HepG2 (cell line): ENCODE results near the gene SPATA25. TPM values are rescaled to one million over a fixed set of nuclear protein-coding genes. Genes with fewer than 3 reads are reported as not detected.
A peak's percentile ranks its signal among the peaks of the same experiment; 100 is the strongest.

ENCODE experiments used
- BCLAF1 ChIP-seq: fragments of 450-650 bp; IDR thresholded peaks from 2 replicates; pipeline ENCODE4 v1.6.1; 2017; ENCODE audit warnings: mild to moderate bottlenecking
- CEBPZ ChIP-seq: IDR thresholded peaks from 2 replicates; pipeline ENCODE4 v1.6.1; 2012; ENCODE audit warnings: low read length, improper control_type of control experiment
- GABPB1 ChIP-seq: IDR thresholded peaks from 2 replicates; pipeline ENCODE4 v1.6.1; 2016; ENCODE audit warnings: mild to moderate bottlenecking, missing genetic modification reagents, moderate library complexity, missing compliant biosample characterization
- KLF15 ChIP-seq: sonication (generic); formaldehyde crosslinking; IDR thresholded peaks from 2 replicates; pipeline ENCODE4 v1.8.1; 2023; ENCODE audit warnings: borderline replicate concordance, mild to moderate bottlenecking, inconsistent platforms, missing genetic modification reagents, mixed read lengths
- MEF2D ChIP-seq: sonication (generic); formaldehyde crosslinking; IDR thresholded peaks from 2 replicates; pipeline ENCODE4 v1.5.1; 2020; ENCODE audit warnings: mild to moderate bottlenecking, missing genetic modification reagents
- NCOA2 ChIP-seq: sonication (generic); formaldehyde crosslinking; IDR thresholded peaks from 2 replicates; pipeline ENCODE4 v1.8.0; 2022; ENCODE audit warnings: inconsistent platforms
- PAX8 ChIP-seq: sonication (generic); formaldehyde crosslinking; IDR thresholded peaks from 2 replicates; pipeline ENCODE4 v1.8.0; 2022; ENCODE audit warnings: mild to moderate bottlenecking, missing genetic modification reagents, borderline replicate concordance
- SALL1 ChIP-seq: sonication (generic); formaldehyde crosslinking; IDR thresholded peaks from 2 replicates; pipeline ENCODE4 v1.8.0; 2022; ENCODE audit warnings: mild to moderate bottlenecking, missing genetic modification reagents
- SOX13 ChIP-seq, 3 experiments: fragments of 450-650 bp in 1 of 3; sonication (generic) in 1 of 3; formaldehyde crosslinking in 1 of 3; IDR thresholded peaks in 2 of 3; conservative IDR thresholded peaks in 1 of 3; 2 replicates each; pipeline versions ENCODE4 v1.5.0 to v1.6.1; 2016 to 2020; ENCODE audit warnings: antibody characterized with exemption in 1 of 3, mild to moderate bottlenecking in 1 of 3, missing compliant biosample characterization in 1 of 3, missing genetic modification reagents in 1 of 3, moderate library complexity in 1 of 3
- SPEN ChIP-seq: sonication (generic); formaldehyde crosslinking; IDR thresholded peaks from 2 replicates; pipeline ENCODE4 v1.5.1; 2020; ENCODE audit warnings: low read depth, mild to moderate bottlenecking, missing genetic modification reagents
- TCF7 ChIP-seq: sonication (generic); IDR thresholded peaks from 2 replicates; pipeline ENCODE4 v1.6.1; 2016; ENCODE audit warnings: antibody characterized with exemption, low read depth
- ZMYM2 ChIP-seq: sonication (generic); formaldehyde crosslinking; IDR thresholded peaks from 2 replicates; pipeline ENCODE4 v1.8.0; 2022; ENCODE audit warnings: mild to moderate bottlenecking, missing genetic modification reagents
- ZNF256 ChIP-seq: sonication (generic); formaldehyde crosslinking; conservative IDR thresholded peaks from 2 replicates; pipeline ENCODE4 v1.4.0; 2020; ENCODE audit warnings: missing genetic modification reagents
- ZNF260 ChIP-seq: sonication (generic); formaldehyde crosslinking; IDR thresholded peaks from 2 replicates; pipeline ENCODE4 v1.4.0; 2020; ENCODE audit warnings: missing genetic modification reagents, low read depth, mild to moderate bottlenecking, borderline replicate concordance
- ZNF333 ChIP-seq: sonication (generic); formaldehyde crosslinking; IDR thresholded peaks from 2 replicates; pipeline ENCODE4 v1.4.0; 2020; ENCODE audit warnings: mild to moderate bottlenecking, missing genetic modification reagents, borderline replicate concordance
- ZNF451 ChIP-seq: sonication (generic); formaldehyde crosslinking; IDR thresholded peaks from 2 replicates; pipeline ENCODE4 v1.5.0; 2020; ENCODE audit warnings: mild to moderate bottlenecking, missing genetic modification reagents
- ZNF720 ChIP-seq: sonication (generic); formaldehyde crosslinking; IDR thresholded peaks from 2 replicates; pipeline ENCODE4 v1.4.0; 2020; ENCODE audit warnings: missing genetic modification reagents
- ZNF768 ChIP-seq: sonication (generic); formaldehyde crosslinking; IDR thresholded peaks from 2 replicates; pipeline ENCODE4 v1.4.0; 2020; ENCODE audit warnings: missing genetic modification reagents
- ZNF773 ChIP-seq: sonication (generic); formaldehyde crosslinking; IDR thresholded peaks from 2 replicates; pipeline ENCODE4 v1.4.0; 2020; ENCODE audit warnings: missing genetic modification reagents, borderline replicate concordance
- ZNF883 ChIP-seq: sonication (generic); formaldehyde crosslinking; IDR thresholded peaks from 2 replicates; pipeline ENCODE4 v1.5.1; 2020; ENCODE audit warnings: mild to moderate bottlenecking, missing genetic modification reagents; ENCODE audit errors: not compliant biosample characterization
- polyA plus RNA-seq, 8 experiments: library from polyadenylated mRNA; depleted of rRNA in 3 of 8; stranded (reverse) in 7 of 8; unstranded in 1 of 8; fragments of >200 nt; fragmentation: Illumina TruSeq in 4 of 8; extraction: Trizol in 4 of 8; gene quantifications; 2 replicates each; pipeline versions ENCODE4 v1.2.1 to v1.2.3, GENCODE V29; 2011 to 2016; ENCODE audit warnings: low read depth in 4 of 8, missing spikeins in 1 of 8, mixed read lengths in 1 of 8; ENCODE audit not compliant: insufficient read depth in 1 of 8
- total RNA-seq, 5 experiments: library from RNA; depleted of rRNA; stranded (reverse); fragments of >200 nt; fragmentation: Illumina TruSeq; extraction: Trizol; gene quantifications; 2 replicates each; pipeline ENCODE4 v1.2.3, GENCODE V29; 2016; ENCODE audit warnings: low read depth in 1 of 5

The SPATA25 gene
- total and polyA plus RNA-seq, 2 of the 13 experiments (the other 11 are each of a cell fraction or from before 2014, with no cell fraction given): 4.8 to 7.6 TPM

DNA sequence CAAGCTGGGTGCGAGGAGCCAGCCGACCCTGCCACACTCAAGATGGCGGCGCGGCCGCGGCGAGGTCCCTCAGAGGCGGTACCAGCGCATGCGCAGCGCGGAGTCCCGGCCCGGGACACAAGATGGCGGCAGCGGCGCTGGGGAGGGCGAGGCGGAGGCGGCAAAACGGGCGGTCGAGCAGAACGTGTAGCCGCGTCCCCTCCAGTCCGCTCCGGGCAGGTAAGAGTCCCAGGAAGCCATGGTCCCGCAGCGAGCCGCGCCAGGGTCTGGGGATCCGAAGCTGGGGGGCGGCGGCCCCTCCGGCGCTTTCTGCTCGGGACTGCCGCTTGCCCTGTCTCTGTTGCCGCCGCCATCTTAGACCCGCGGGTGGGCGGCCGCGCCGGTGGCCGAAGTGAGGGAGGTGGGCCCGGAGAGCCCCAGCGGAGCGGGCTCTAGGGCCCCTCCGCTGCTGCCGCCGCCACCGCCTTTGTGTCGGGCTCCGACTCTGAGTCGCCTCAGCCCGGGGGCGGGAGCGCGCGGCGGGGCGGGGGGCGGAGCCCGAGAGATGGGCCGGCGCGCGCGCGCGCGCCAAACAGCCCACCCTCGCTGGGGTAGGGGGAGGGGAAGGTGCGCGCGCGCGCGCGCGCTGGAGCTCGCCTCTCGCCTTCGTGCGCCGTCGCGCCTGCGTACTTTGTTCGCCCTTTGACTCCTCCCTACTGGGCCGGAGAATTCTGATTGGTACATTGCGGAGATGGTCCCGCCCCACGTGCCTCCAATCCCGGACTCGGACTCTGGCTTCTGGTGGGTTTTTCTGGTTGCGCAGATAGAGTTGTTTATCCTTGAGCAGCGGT, 47.4 kb upstream of the SPATA25 start, which contains the start of gene PCIF1 (continued):
- TF ChIP-seq TCF7 (no peak), MEF2D (CRISPR knock-in tag) (0 out of 2 replicates have a peak, but pooled peaks have one; percentile 11), ZNF333 (CRISPR knock-in tag) (peak; percentile 97), ZNF451 (peak; percentile 96), ZNF768 (CRISPR knock-in tag) (peak; percentile 19; the same call in 1 of the 2 replicates), ZMYM2 (no peak), ZNF256 (CRISPR knock-in tag) (peak; percentile 85; the same call in 1 of the 2 replicates), SALL1 (CRISPR knock-in tag) (peak; percentile 91; the same call in 1 of the 2 replicates), ZNF260 (CRISPR knock-in tag) (no peak), NCOA2 (CRISPR knock-in tag) (no peak; the same call in none of the 2 replicates), SPEN (peak; percentile 78), KLF15 (peak; percentile 95), PAX8 (CRISPR knock-in tag) (0 out of 2 replicates have a peak, but pooled peaks have one; percentile 7), CEBPZ (no peak), GABPB1 (CRISPR knock-in tag) (peak; percentile 96), ZNF773 (peak; percentile 75), ZNF883 (peak; percentile 97), ZNF720 (no peak), SOX13 (IDR thresholded peaks at IDR 0.05) (no peak; the same call in 1 of the 2 replicates), SOX13 (CRISPR knock-in tag; conservative IDR thresholded peaks at IDR 0.05 in 1 of 2, IDR thresholded peaks at IDR 0.05 in 1 of 2) (peak in 1 of 2 experiments; percentile 96; a peak in 3 of 4 replicates), BCLAF1 (no peak)
